Panc1 (cell line): ENCODE data around the gene ALLC. TPM values are rescaled to one million over a fixed set of nuclear protein-coding genes. Genes with fewer than 3 reads are reported as not detected.

Experiments
- ATAC-seq: fragments of 200-7000 bp; cut with Tn5 transposase; 2 replicates; pipeline ENCODE4 v1.9.1; 2020; ENCODE audit warnings: mild to moderate bottlenecking, moderate library complexity
- BruUV-seq: library from RNA; stranded (reverse); fragments of 400-500 nt; replicated peaks from 2 replicates; lab custom pipeline; 2021; lab: Mats Ljungman, UMichigan
- CTCF ChIA-PET: fragments of 300-600 bp; sonication (Branson Sonifier 250); formaldehyde crosslinking; loops from one replicate; lab custom pipeline; 2022; ENCODE audit warnings: antibody characterized with exemption; lab: Charles Lee
- POLR2A ChIA-PET: fragments of 300-600 bp; sonication (Branson Sonifier 250); formaldehyde crosslinking; loops from one replicate; lab custom pipeline; 2022; ENCODE audit warnings: antibody characterized with exemption; lab: Charles Lee
- DNase-seq: peaks from one replicate; pipeline ENCODE4 v3.0.0-alpha.2; 2010; ENCODE audit warnings: low read depth, low spot score
- H3K27ac ChIP-seq: 2 replicates; pipeline ENCODE4 v1.5.1; 2011; ENCODE audit warnings: mild to moderate bottlenecking, low read length, inconsistent platforms
- H3K27me3 ChIP-seq: fragments of 200-500 bp; sonication (Bioruptor generic); 2 replicates; pipeline ENCODE4 v1.6.0; 2014; ENCODE audit warnings: low read length, inconsistent platforms; ENCODE audit not compliant: control insufficient read depth, insufficient read depth
- H3K36me3 ChIP-seq: fragments of 200-500 bp; sonication (Bioruptor generic); 2 replicates; pipeline ENCODE4 v1.5.1; 2014; ENCODE audit warnings: inconsistent platforms, mild to moderate bottlenecking, low read length, moderate library complexity; ENCODE audit not compliant: control insufficient read depth, insufficient read depth
- H3K4me1 ChIP-seq: 2 replicates; pipeline ENCODE4 v1.5.1; 2011; ENCODE audit warnings: inconsistent platforms, mild to moderate bottlenecking, low read length, moderate library complexity; ENCODE audit not compliant: control insufficient read depth, insufficient read depth
- H3K4me3 ChIP-seq, 2 experiments: 2 replicates each; pipeline ENCODE4 v1.5.1; 2011 to 2012; ENCODE audit warnings: low read depth in 2 of 2, low read length in 2 of 2, mild to moderate bottlenecking in 2 of 2, inconsistent platforms in 1 of 2, moderate library complexity in 1 of 2
- H3K9me3 ChIP-seq: fragments of 200-500 bp; sonication (Bioruptor generic); 2 replicates; pipeline ENCODE4 v1.5.1; 2014; ENCODE audit warnings: low read depth, mild to moderate bottlenecking, inconsistent platforms, low read length, moderate library complexity; ENCODE audit not compliant: control insufficient read depth, insufficient read depth
- CTCF ChIP-seq: fragments of 450-650 bp; IDR thresholded peaks from 2 replicates; pipeline ENCODE4 v1.5.1; 2017; ENCODE audit warnings: mild to moderate bottlenecking
- POLR2AphosphoS5 ChIP-seq: IDR thresholded peaks from 2 replicates; pipeline ENCODE4 v1.6.1; 2012; ENCODE audit warnings: mild to moderate bottlenecking, low read depth, low read length, moderate library complexity
- REST ChIP-seq, 2 experiments: IDR thresholded peaks; 2 replicates each; pipeline ENCODE4 v1.6.1; 2011 to 2012; ENCODE audit warnings: low read depth in 2 of 2, control low read depth in 1 of 2, low read length in 1 of 2, mild to moderate bottlenecking in 1 of 2, moderate library complexity in 1 of 2; ENCODE audit not compliant: insufficient read depth in 1 of 2
- SIN3A ChIP-seq: IDR thresholded peaks from 2 replicates; pipeline ENCODE4 v1.6.1; 2012; ENCODE audit warnings: low read depth, mild to moderate bottlenecking, low read length, moderate library complexity, borderline replicate concordance; ENCODE audit not compliant: insufficient read depth
- TCF7L2 ChIP-seq: IDR thresholded peaks from 2 replicates; pipeline ENCODE4 v1.6.1; 2011; ENCODE audit warnings: mild to moderate bottlenecking, low read depth, low read length, inconsistent platforms
- in situ Hi-C: cut with HindIII; loops from 2 replicates; pipeline ENCODE4 v1.10.0; 2016; ENCODE audit warnings: low sequenced_read_pairs, low pct_unique_long_range_greater_than_20kb
- intact Hi-C: fragments of 100-400 bp; cut with micrococcal nuclease; formaldehyde crosslinking; loops from one replicate; pipeline ENCODE4 v1.10.0; 2022; ENCODE audit not compliant: unreplicated experiment
- total RNA-seq: library from RNA; stranded (reverse); gene quantifications from one replicate; pipeline ENCODE4 v1.2.1, GENCODE V29; 2021; ENCODE audit not compliant: unreplicated experiment

The ALLC gene
- total RNA-seq, 1 experiment from 2014 or later = not detected

DNA sequence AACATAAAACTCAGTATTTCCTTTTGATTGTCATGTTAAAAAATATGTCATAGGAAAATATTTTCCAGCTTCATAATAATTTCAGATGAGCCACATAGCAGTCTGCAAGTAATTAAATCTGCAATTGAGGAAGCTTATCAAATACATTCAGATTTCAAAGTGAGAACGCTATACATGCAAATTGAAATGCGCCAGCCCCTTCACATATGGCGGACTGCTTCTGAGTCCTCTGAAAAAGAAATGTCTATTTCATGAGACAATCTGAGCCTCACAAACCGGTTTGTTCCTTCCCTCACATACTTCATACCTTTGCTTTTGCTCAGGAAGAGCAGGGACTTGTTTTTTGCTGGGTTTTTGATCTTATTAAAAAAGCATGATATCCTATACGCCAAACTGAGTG, 43.1 kb downstream of the ALLC start:
- H3K27me3 ChIP-seq = peaks cover 4% of the 10 kb centered on the region; the same call in 1 of the 2 replicates
- in situ Hi-C loops (no loop called here), intact Hi-C loops (no loop called here)
- DNase-seq (no peak), ATAC-seq (no peak)
- TF ChIP-seq TCF7L2 = no peak
- TF ChIP-seq POLR2AphosphoS5 = no peak
- no peak for TF ChIP-seq SIN3A
- TF ChIP-seq REST (IDR thresholded peaks at IDR 0.05; ENCODE audit: insufficient read depth in 1 of 2, low read depth in 2 of 2, low read length in 1 of 2) = no peak
- H3K27ac ChIP-seq = no peak overlapping the region
- no peak overlapping the region for H3K4me3 ChIP-seq
- no TSS peak for BruUV-seq
- ChIA-PET CTCF (no interaction called here), POLR2A (no interaction called here)
- no peaks in the 10 kb centered on the region for H3K9me3 ChIP-seq
- H3K4me1 ChIP-seq = no peaks in the 10 kb centered on the region
- no peaks in the 10 kb centered on the region for H3K36me3 ChIP-seq

- TF ChIP-seq SIN3A (no peak), POLR2AphosphoS5 (no peak), TCF7L2 (no peak), REST (IDR thresholded peaks at IDR 0.05; ENCODE audit: insufficient read depth in 1 of 2, low read depth in 2 of 2, low read length in 1 of 2) (no peak), CTCF (no peak)
- Histone ChIP-seq H3K36me3 (no peaks in the 10 kb centered on the region), H3K27ac (no peak within 1 kb of the TSS), H3K4me1 (no peaks in the 10 kb centered on the region), H3K4me3 (no peak within 1 kb of the TSS), H3K27me3 (peaks cover 2% of the 10 kb centered on the region), H3K9me3 (no peaks in the 10 kb centered on the region)
- no peak for DNase-seq
- ChIA-PET CTCF (no interaction called here), POLR2A (no interaction called here)
- intact Hi-C loops = no loop called here
- no peak for ATAC-seq
- in situ Hi-C loops = no loop called here
- no TSS peak for BruUV-seq
Measured at GRCh38 chr2:3703236-3703756, 45.3 kb downstream of the ALLC start, which contains the start of gene DCDC2C. Gene DCDC2C, plus strand, starts transcription at chr2:3703575. Its CDS starts 177 bp downstream, at chr2:3703752.
